Measurements from ENCODE around the gene MADCAM1.

DNA sequence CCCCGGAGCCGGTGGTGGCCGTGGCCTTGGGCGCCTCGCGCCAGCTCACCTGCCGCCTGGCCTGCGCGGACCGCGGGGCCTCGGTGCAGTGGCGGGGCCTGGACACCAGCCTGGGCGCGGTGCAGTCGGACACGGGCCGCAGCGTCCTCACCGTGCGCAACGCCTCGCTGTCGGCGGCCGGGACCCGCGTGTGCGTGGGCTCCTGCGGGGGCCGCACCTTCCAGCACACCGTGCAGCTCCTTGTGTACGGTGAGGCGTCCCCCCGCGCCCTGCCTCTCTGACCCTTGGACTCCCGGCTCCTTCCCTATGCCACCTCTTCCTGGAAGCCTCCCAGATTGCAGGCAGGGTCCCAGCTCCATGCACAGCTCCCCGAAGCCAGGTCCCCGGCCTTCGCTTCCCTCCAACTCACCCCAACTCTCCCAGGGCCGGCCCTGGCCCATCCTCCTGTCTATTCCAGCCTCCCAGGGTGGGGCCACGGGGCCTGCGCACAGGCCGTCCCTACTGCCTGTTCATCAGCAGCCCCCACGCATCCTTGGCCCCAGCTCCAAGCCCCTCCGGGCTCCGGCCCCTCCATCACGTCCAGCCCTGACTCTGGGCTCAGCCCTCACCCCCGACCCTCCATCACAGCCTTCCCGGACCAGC, 1.7 kb downstream of the MADCAM1 start:
- TF ChIP-seq ARNTL (CRISPR knock-in tag; IDR thresholded peaks at IDR 0.05; ENCODE audit: borderline replicate concordance, low read depth) (no peak), ZFP30 (CRISPR knock-in tag; IDR thresholded peaks at IDR 0.05) (no peak)
